Measurements from ENCODE around the gene RET. TPM values are rescaled to one million over a fixed set of nuclear protein-coding genes. Genes with fewer than 3 reads are reported as not detected.

Gene RET
- total RNA-seq, 1 experiment from 2014 or later = 68.0 TPM

GRCh38 chr10:43112608-43112961, 35.7 kb downstream of the RET start:
- no peaks in the 10 kb centered on the region for H3K36me3 ChIP-seq (ENCODE audit: insufficient read depth, low read length, poor library complexity, severe bottlenecking)
- BruUV-seq (replicated peaks) = no TSS peak
- CTCF ChIA-PET = no interaction called here
- intact Hi-C loops (cut with micrococcal nuclease; ENCODE audit: unreplicated experiment) = no loop called here
- no peak overlapping the region for H3K4me3 ChIP-seq (ENCODE audit: low read depth, low read length, poor library complexity, severe bottlenecking)
- TF ChIP-seq CTCF (conservative IDR thresholded peaks at IDR 0.05; ENCODE audit: low read depth, low read length) (no peak), EZH2 (IDR thresholded peaks at IDR 0.05; ENCODE audit: borderline replicate concordance, low read depth, low read length, poor library complexity, severe bottlenecking) (no peak)
- no peak overlapping the region for H3K27ac ChIP-seq (ENCODE audit: low read depth, low read length, poor library complexity, severe bottlenecking)
- no peaks in the 10 kb centered on the region for H3K4me1 ChIP-seq (ENCODE audit: insufficient read depth, low read length, poor library complexity, severe bottlenecking)
- DNase-seq (ENCODE audit: low spot score) = no peak
- no peaks in the 10 kb centered on the region for H3K27me3 ChIP-seq (replicated peaks; ENCODE audit: insufficient read depth, low read depth, low read length, poor library complexity)
- H3K9me3 ChIP-seq (ENCODE audit: low read depth, low read length, poor library complexity, severe bottlenecking) = no peaks in the 10 kb centered on the region
- POLR2A ChIA-PET (ENCODE audit: low non-redundant PET) = no interaction called here

- H3K9me3 ChIP-seq (ENCODE audit: low read depth, low read length, poor library complexity, severe bottlenecking) = no peaks in the 10 kb centered on the region
- H3K4me1 ChIP-seq (ENCODE audit: insufficient read depth, low read length, poor library complexity, severe bottlenecking) = no peaks in the 10 kb centered on the region
- H3K27ac ChIP-seq (ENCODE audit: low read depth, low read length, poor library complexity, severe bottlenecking) = no peak overlapping the region
- ChIA-PET POLR2A (ENCODE audit: low non-redundant PET) (no interaction called here), CTCF (no interaction called here)
- no peaks in the 10 kb centered on the region for H3K36me3 ChIP-seq (ENCODE audit: insufficient read depth, low read length, poor library complexity, severe bottlenecking)
- BruUV-seq (replicated peaks) = no TSS peak
- no peaks in the 10 kb centered on the region for H3K27me3 ChIP-seq (replicated peaks; ENCODE audit: insufficient read depth, low read depth, low read length, poor library complexity)
- no peak overlapping the region for H3K4me3 ChIP-seq (ENCODE audit: low read depth, low read length, poor library complexity, severe bottlenecking)
- DNase-seq (ENCODE audit: low spot score) = no peak
- no peak for TF ChIP-seq CTCF (conservative IDR thresholded peaks at IDR 0.05; ENCODE audit: low read depth, low read length)
- TF ChIP-seq EZH2 (IDR thresholded peaks at IDR 0.05; ENCODE audit: borderline replicate concordance, low read depth, low read length, poor library complexity, severe bottlenecking) = no peak
- intact Hi-C loops (cut with micrococcal nuclease; ENCODE audit: unreplicated experiment) = no loop called here
These were observed 36.6 kb downstream of the RET start for GRCh38 chr10:43113201-43114087.

- intact Hi-C loops (cut with micrococcal nuclease; ENCODE audit: unreplicated experiment) = no loop called here
- POLR2A ChIA-PET (ENCODE audit: low non-redundant PET) = no interaction called here
- BruUV-seq (replicated peaks) = no TSS peak
- H3K36me3 ChIP-seq (ENCODE audit: insufficient read depth, low read length, poor library complexity, severe bottlenecking) = no peaks in the 10 kb centered on the region
- no peaks in the 10 kb centered on the region for H3K27me3 ChIP-seq (replicated peaks; ENCODE audit: insufficient read depth, low read depth, low read length, poor library complexity)
- no peak for DNase-seq (ENCODE audit: low spot score)
- H3K9me3 ChIP-seq (ENCODE audit: low read depth, low read length, poor library complexity, severe bottlenecking) = no peaks in the 10 kb centered on the region
- H3K27ac ChIP-seq (ENCODE audit: low read depth, low read length, poor library complexity, severe bottlenecking) = no peak overlapping the region
- CTCF ChIA-PET = no interaction called here
- TF ChIP-seq CTCF (conservative IDR thresholded peaks at IDR 0.05; ENCODE audit: low read depth, low read length) (no peak), EZH2 (IDR thresholded peaks at IDR 0.05; ENCODE audit: borderline replicate concordance, low read depth, low read length, poor library complexity, severe bottlenecking) (no peak)
- H3K4me1 ChIP-seq (ENCODE audit: insufficient read depth, low read length, poor library complexity, severe bottlenecking) = no peaks in the 10 kb centered on the region
- H3K4me3 ChIP-seq (ENCODE audit: low read depth, low read length, poor library complexity, severe bottlenecking) = no peak overlapping the region
These were observed 37.3 kb downstream of the RET start for GRCh38 chr10:43114088-43114742.
